HEK293T (cell line): Measurements from ENCODE around the gene SMIM14.

ENCODE experiments used
- ARNT ChIP-seq: fragments of 450-650 bp; IDR thresholded peaks from 2 replicates; pipeline ENCODE4 v1.6.1; 2017; ENCODE audit warnings: mild to moderate bottlenecking
- BHLHE40 ChIP-seq: fragments of 450-650 bp; IDR thresholded peaks from 2 replicates; pipeline ENCODE4 v1.6.1; 2016; ENCODE audit warnings: mild to moderate bottlenecking, moderate library complexity, borderline replicate concordance
- CTBP1 ChIP-seq: fragments of 450-650 bp; IDR thresholded peaks from 2 replicates; pipeline ENCODE4 v1.6.1; 2016; ENCODE audit warnings: borderline replicate concordance
- ELF4 ChIP-seq: fragments of 450-650 bp; IDR thresholded peaks from 2 replicates; pipeline ENCODE4 v1.6.1; 2017; ENCODE audit warnings: antibody characterized with exemption
- FOXK2 ChIP-seq: fragments of 450-650 bp; IDR thresholded peaks from 2 replicates; pipeline ENCODE4 v1.6.1; 2016; ENCODE audit warnings: mild to moderate bottlenecking
- FOXM1 ChIP-seq: fragments of 450-650 bp; IDR thresholded peaks from 2 replicates; pipeline ENCODE4 v1.6.1; 2017; ENCODE audit warnings: mild to moderate bottlenecking, borderline replicate concordance
- HDGF ChIP-seq: fragments of 450-650 bp; IDR thresholded peaks from 2 replicates; pipeline ENCODE4 v1.6.1; 2017; ENCODE audit warnings: antibody characterized with exemption, borderline replicate concordance
- L3MBTL2 ChIP-seq: fragments of 450-650 bp; conservative IDR thresholded peaks from 2 replicates; pipeline ENCODE4 v1.6.1; 2016; ENCODE audit warnings: mild to moderate bottlenecking
- NFRKB ChIP-seq: fragments of 450-650 bp; IDR thresholded peaks from 2 replicates; pipeline ENCODE4 v1.6.1; 2016; ENCODE audit warnings: mild to moderate bottlenecking, moderate library complexity
- PKNOX1 ChIP-seq: fragments of 450-650 bp; IDR thresholded peaks from 2 replicates; pipeline ENCODE4 v1.6.1; 2016
- SP1 ChIP-seq: fragments of 450-650 bp; IDR thresholded peaks from 2 replicates; pipeline ENCODE4 v1.6.1; 2017
- SUZ12 ChIP-seq: fragments of 450-650 bp; IDR thresholded peaks from 2 replicates; pipeline ENCODE4 v1.6.1; 2016; ENCODE audit warnings: mild to moderate bottlenecking
- ZNF384 ChIP-seq: fragments of 450-650 bp; IDR thresholded peaks from 2 replicates; pipeline ENCODE4 v1.6.1; 2016

- no peak for TF ChIP-seq HDGF
- no peak for TF ChIP-seq FOXM1
- no peak for TF ChIP-seq BHLHE40
- TF ChIP-seq NFRKB, result no peak
- no peak for TF ChIP-seq PKNOX1
- no peak for TF ChIP-seq SUZ12
- TF ChIP-seq SP1, result no peak
- TF ChIP-seq CTBP1, result no peak
- TF ChIP-seq ARNT, result no peak
- TF ChIP-seq FOXK2, result no peak
- TF ChIP-seq L3MBTL2, result no peak
- TF ChIP-seq ZNF384, result peak; percentile 47; the same call in 1 of the 2 replicates
- TF ChIP-seq ELF4, result no peak
Observed at GRCh38 chr4:39637221-39637585, 1.5 kb downstream of the SMIM14 start.
